AG09309 (cell line): ENCODE measurements around the gene JCAD.
"Not testable (repeated sequence)": the region's sequence is repeated elsewhere in the genome, so short reads cannot be mapped to it uniquely, and the experiment has no call there.

Experiments
- DNase-seq: peaks from one replicate; pipeline ENCODE4 v3.0.0-alpha.2; 2010; ENCODE audit warnings: low read depth
- H3K4me3 ChIP-seq: 2 replicates; pipeline ENCODE4 v1.5.1; 2011; ENCODE audit warnings: mild to moderate bottlenecking, low read depth, low read length, moderate library complexity; ENCODE audit not compliant: control insufficient read depth
- TF ChIP-seq, protein P1 (sequence below): IDR thresholded peaks from 2 replicates; pipeline ENCODE4 v1.5.1; 2011; ENCODE audit warnings: mild to moderate bottlenecking, low read depth, low read length, inconsistent platforms; ENCODE audit not compliant: insufficient read depth, control insufficient read depth; ENCODE audit errors: missing control alignments

Gene JCAD

GRCh38 chr10:29987471-29987870 lies 71.9 kb downstream of the JCAD start:
- no peak overlapping the region for H3K4me3 ChIP-seq
- TF ChIP-seq, protein P1, sequence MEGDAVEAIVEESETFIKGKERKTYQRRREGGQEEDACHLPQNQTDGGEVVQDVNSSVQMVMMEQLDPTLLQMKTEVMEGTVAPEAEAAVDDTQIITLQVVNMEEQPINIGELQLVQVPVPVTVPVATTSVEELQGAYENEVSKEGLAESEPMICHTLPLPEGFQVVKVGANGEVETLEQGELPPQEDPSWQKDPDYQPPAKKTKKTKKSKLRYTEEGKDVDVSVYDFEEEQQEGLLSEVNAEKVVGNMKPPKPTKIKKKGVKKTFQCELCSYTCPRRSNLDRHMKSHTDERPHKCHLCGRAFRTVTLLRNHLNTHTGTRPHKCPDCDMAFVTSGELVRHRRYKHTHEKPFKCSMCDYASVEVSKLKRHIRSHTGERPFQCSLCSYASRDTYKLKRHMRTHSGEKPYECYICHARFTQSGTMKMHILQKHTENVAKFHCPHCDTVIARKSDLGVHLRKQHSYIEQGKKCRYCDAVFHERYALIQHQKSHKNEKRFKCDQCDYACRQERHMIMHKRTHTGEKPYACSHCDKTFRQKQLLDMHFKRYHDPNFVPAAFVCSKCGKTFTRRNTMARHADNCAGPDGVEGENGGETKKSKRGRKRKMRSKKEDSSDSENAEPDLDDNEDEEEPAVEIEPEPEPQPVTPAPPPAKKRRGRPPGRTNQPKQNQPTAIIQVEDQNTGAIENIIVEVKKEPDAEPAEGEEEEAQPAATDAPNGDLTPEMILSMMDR = no peak
- DNase-seq = no peak

- H3K4me3 ChIP-seq = no peak overlapping the region
- DNase-seq = no peak
- TF ChIP-seq, protein P1 = no peak
Measured at GRCh38 chr10:29982997-29983648, 76.3 kb downstream of the JCAD start.

DNA sequence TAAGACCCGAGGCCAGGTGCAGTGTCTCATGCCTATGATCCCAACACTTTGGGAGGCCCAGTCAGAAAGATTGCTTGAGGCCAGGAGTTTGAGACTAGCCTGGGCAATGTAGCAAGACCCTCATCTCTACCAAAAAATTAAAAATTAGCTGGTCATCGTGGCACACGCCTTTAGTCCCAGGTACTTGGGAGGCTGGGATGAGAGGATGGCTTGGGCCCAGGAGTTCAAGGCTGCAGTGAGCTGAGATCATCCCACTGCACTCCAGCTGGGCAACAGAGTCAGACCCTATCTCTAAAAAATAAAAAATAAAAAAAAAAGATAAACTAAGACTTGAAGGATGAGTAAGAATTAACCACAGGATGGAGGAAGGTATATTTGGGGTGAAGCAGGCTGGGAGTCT lies 77.9 kb downstream of the JCAD start:
- H3K4me3 ChIP-seq = no peak overlapping the region
- TF ChIP-seq, protein P1 = no peak
- DNase-seq = no peak

- TF ChIP-seq, protein P1 = no peak
- no peak for DNase-seq
- no peak overlapping the region for H3K4me3 ChIP-seq
Measured at GRCh38 chr10:29980084-29980483, 79.3 kb downstream of the JCAD start.

GRCh38 chr10:29979421-29979779 lies 80.0 kb downstream of the JCAD start:
- not testable (repeated sequence) for DNase-seq, H3K4me3 ChIP-seq

DNA sequence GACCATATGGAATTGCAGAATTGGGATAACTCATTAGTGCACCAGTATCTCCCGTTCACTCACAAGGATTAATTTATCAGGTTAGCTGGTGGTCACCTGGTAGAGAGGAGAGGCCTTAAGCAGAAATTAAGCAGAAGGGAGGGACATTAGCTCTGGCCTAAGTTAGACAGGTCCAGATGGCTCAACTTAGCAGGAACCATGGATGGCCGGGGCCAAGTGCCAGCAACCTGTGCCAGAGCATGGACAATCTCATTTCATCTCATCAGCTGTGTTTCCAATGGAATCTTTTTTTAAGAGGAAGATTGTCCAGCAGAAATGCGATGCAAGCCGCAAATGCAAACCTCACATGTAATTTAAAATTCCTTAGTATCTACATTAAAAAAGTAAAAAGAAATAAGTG lies 82.2 kb downstream of the JCAD start:
- no peak overlapping the region for H3K4me3 ChIP-seq
- DNase-seq = no peak
- TF ChIP-seq, protein P1 = no peak

- TF ChIP-seq, protein P1 = no peak
- no peak for DNase-seq
- no peak overlapping the region for H3K4me3 ChIP-seq
Measured at GRCh38 chr10:29976134-29976533, 83.3 kb downstream of the JCAD start.
